ENCODE results near the gene MFAP2. TPM values are rescaled to one million over a fixed set of nuclear protein-coding genes. Genes with fewer than 3 reads are reported as not detected.

MFAP2 gene
- total and polyA plus RNA-seq, 11 donors: 1.2 to 13.0 (median 2.3) TPM

GRCh38 chr1:16999863-17000262 lies 19.4 kb upstream of the MFAP2 start:
- H3K4me1 ChIP-seq: no peaks in the 10 kb centered on the region
- ATAC-seq (no peak), DNase-seq (no peak)
- H3K27ac ChIP-seq: no peak overlapping the region
- intact Hi-C loops (cut with DNase I): no loop called here
- no peak for TF ChIP-seq POLR2A (IDR thresholded peaks at IDR 0.05)
- no peak for TF ChIP-seq CTCF (IDR thresholded peaks at IDR 0.05)
- H3K27me3 ChIP-seq: no peaks in the 10 kb centered on the region
- peaks cover 0 to 99% (median 72%) of the 10 kb centered on the region in 9 donors for H3K36me3 ChIP-seq
- no peak overlapping the region for H3K4me3 ChIP-seq
- H3K9me3 ChIP-seq: no peaks in the 10 kb centered on the region
- WGBS, 4 donors: 86 to 93% (median 91%) methylated on average over 7 to 8 of the region's 8 CpGs

GRCh38 chr1:16998589-16998988 lies 18.2 kb upstream of the MFAP2 start:
- H3K27me3 ChIP-seq: no peaks in the 10 kb centered on the region
- WGBS, 4 donors: 77 to 80% (median 77%) methylated on average over 10 of the region's 10 CpGs
- no peak overlapping the region for H3K4me3 ChIP-seq
- H3K27ac ChIP-seq: no peak overlapping the region
- TF ChIP-seq POLR2A (IDR thresholded peaks at IDR 0.05) (no peak), CTCF (IDR thresholded peaks at IDR 0.05) (no peak)
- H3K36me3 ChIP-seq: peaks cover 0 to 91% (median 60%) of the 10 kb centered on the region in 9 donors
- intact Hi-C loops (cut with DNase I): no loop called here
- ATAC-seq (no peak), DNase-seq (no peak)
- H3K9me3 ChIP-seq: no peaks in the 10 kb centered on the region
- no peaks in the 10 kb centered on the region for H3K4me1 ChIP-seq

GRCh38 chr1:16996845-16997244 lies 16.4 kb upstream of the MFAP2 start:
- no peaks in the 10 kb centered on the region for H3K4me1 ChIP-seq
- peaks cover 0 to 89% (median 49%) of the 10 kb centered on the region in 9 donors for H3K36me3 ChIP-seq
- no peak overlapping the region for H3K27ac ChIP-seq
- intact Hi-C loops (cut with DNase I): no loop called here
- H3K9me3 ChIP-seq: no peaks in the 10 kb centered on the region
- no peaks in the 10 kb centered on the region for H3K27me3 ChIP-seq
- DNase-seq: no peak
- 93 to 97% (median 96%) methylated on average over 8 to 14 of the region's 14 CpGs for WGBS, 4 donors
- H3K4me3 ChIP-seq: no peak overlapping the region
- ATAC-seq: no peak
- TF ChIP-seq CTCF (IDR thresholded peaks at IDR 0.05): no peak
- TF ChIP-seq POLR2A (IDR thresholded peaks at IDR 0.05): no peak

- no peaks in the 10 kb centered on the region for H3K4me1 ChIP-seq
- H3K27me3 ChIP-seq: no peaks in the 10 kb centered on the region
- H3K9me3 ChIP-seq: no peaks in the 10 kb centered on the region
- peaks cover 0 to 88% (median 46%) of the 10 kb centered on the region in 9 donors for H3K36me3 ChIP-seq
- no peak overlapping the region for H3K27ac ChIP-seq
- H3K4me3 ChIP-seq: no peak overlapping the region
- no peak for DNase-seq
- 91 to 93% (median 92%) methylated on average over 13 to 15 of the region's 15 CpGs for WGBS, 4 donors
- no peak for TF ChIP-seq CTCF (IDR thresholded peaks at IDR 0.05)
- no peak for TF ChIP-seq POLR2A (IDR thresholded peaks at IDR 0.05)
- ATAC-seq: no peak
- intact Hi-C loops (cut with DNase I): no loop called here
These were observed 13.2 kb upstream of the MFAP2 start for GRCh38 chr1:16993521-16994038.

Measured in heart left ventricle (tissue), 16 donors.